GM18858 (cell line): ENCODE results near the gene MGST1.

Experiments used
- ATAC-seq: cut with Tn5 transposase; IDR thresholded peaks from one replicate; pipeline ENCODE4 v1.9.1; 2021; ENCODE audit not compliant: unreplicated experiment

MGST1 gene

DNA sequence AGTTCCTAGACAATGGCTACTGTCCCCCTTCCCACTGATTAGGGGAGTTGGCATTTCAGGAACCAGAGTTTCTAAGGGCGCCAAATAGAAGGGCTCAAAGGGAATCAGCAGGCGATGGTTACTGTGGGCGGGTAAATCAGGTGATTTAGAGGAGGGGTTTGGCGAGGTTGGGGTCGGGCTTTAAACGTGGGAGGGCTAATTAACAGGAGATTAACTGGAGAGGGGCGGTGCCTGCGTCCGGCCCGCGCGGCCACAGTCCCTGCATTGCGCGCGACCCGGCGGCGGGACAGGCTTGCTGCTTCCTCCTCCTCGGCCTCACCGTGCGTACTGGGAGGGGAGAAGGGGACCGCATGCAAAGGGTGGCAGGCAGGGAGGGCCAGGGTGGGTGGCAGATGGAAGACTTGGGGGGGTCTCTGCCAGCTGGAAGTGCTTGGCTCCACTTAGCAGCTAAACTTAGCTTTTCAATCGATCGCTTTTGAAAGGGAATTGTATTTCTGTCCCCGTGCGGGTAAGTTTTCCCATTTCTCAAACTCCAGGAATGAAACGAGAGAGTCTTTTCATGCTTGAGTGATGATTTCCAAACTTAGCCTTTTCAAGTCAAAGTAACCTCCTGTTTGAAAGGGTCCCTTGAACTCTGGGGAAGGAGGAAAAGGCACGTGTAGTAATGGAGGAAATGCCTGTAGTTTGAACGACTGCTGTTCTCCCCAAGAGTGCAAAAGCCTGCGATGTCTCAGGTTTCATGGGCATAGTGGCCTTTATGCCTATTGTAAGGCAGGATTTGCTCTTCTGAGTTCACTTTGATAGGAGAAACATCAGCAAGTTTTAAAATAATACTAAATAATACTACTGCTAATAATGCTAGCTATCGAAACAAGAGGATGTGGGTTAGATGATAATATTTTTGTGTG, at the start of gene MGST1:
Gene MGST1, plus strand, starts transcription at position 255 of the 908 bp plus-strand sequence. CDS start 6,608 bp downstream, outside the sequence.
- ATAC-seq, result no peak

DNA sequence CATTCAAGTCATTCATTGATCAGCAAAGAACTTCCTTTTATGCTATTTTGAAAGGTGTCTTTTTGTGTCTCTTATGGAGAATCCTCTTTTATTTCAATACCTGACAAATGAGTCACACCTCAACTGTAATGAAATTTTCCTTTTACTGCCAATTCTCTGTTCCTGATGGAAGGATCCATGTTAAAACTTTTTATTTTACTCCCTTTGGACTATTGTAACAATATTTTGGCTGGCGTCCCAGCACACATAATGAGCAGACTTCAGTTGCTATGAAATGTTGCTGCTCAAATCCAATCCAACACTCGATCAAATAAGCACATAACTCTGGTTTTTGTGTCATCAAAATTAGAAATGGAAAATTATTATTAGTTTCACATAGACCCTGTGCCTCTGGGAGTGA, 48.0 kb upstream of the MGST1 start:
- no peak for ATAC-seq

GRCh38 chr12:16300122-16300521, 47.3 kb upstream of the MGST1 start:
- no peak for ATAC-seq

GRCh38 chr12:16300736-16301135, 46.7 kb upstream of the MGST1 start:
- ATAC-seq, result no peak

DNA sequence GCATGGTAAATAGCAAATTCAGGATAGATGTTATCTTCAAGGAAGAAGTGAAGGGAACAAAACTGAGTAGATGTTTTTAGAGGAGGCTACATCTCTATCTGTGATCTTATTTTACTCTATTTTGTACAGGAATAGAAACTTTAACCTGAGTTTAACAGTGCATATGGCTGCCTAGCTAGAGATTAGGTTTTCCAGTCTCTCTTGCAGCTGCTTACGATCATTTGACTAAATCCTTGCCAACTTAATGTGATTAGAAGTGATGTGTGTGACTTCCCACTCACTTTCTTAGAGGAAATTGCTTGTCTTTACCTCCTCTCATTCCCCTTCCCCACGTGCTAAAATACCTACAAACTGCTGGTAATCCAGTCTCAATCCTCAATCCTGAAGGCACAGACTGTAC, 43.5 kb upstream of the MGST1 start:
- ATAC-seq, result no peak

GRCh38 chr12:16307856-16308475, 39.5 kb upstream of the MGST1 start:
- no peak for ATAC-seq

DNA sequence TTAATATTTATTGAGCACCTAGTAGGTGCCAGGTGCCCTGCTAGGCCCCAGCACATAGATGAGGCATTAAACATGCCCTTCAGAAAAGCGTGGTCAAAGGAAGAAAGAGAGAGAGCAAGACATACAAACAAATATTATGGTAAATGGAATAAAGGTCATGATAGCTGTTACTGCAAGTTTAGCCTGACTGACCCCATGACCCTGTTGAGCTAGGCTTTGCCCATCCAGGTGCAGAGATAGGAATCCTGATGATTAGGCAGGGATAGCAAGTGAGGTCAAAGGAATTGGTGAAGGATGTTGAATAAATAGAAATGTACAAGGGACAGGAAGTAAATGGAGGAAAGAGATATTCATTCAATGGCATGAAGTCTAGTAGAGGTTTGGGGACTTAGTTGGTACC, 36.5 kb upstream of the MGST1 start:
- ATAC-seq, result no peak

- no peak for ATAC-seq
Measured at GRCh38 chr12:16323010-16323409, 24.4 kb upstream of the MGST1 start.

GRCh38 chr12:16323638-16324037, 23.8 kb upstream of the MGST1 start:
- no peak for ATAC-seq

GRCh38 chr12:16324272-16324671, 23.2 kb upstream of the MGST1 start:
- ATAC-seq, result no peak

- no peak for ATAC-seq
Measured at GRCh38 chr12:16324772-16325171, 22.7 kb upstream of the MGST1 start.

DNA sequence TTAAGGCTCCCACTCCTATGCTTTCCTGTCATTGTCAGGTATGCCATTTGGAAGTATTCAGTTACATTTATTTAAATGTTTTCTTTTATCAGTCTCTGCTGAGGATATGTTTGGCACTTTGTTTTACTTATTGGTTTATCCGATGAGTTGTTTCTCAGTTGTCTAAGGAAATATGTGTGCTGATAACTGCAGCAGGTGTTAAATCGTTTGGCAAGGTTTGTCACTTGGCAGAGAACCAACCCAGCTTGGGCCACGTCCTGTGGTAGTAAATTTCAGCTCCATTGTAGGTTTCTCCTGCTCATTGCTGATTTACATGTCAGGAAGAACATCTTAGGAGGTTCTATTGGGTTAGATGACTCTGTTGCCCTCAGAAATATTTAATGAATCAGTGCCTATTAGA, 22.0 kb upstream of the MGST1 start:
- ATAC-seq, result no peak

GRCh38 chr12:16327963-16328362, 19.5 kb upstream of the MGST1 start:
- ATAC-seq, result no peak

DNA sequence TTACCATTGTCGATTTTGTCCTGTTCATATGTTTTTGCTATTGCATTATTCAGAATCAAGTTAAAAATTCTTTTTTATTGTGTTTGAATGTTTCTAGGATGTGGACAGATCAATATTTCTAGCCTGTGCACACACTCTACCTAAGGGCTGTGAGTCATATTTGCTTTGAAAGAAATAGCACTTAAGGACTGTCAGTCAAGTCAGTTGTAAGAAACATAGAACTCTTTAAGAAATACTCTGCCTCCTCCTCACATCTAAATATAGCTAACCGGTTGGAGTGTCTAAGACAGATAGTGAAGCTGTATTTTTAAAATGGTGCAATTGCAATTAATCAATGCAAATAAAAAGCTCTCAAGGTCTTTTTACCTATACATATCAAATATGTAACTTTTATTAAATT, 17.9 kb upstream of the MGST1 start:
- ATAC-seq, result no peak

GRCh38 chr12:16330560-16330959, 16.9 kb upstream of the MGST1 start:
- ATAC-seq, result no peak

DNA sequence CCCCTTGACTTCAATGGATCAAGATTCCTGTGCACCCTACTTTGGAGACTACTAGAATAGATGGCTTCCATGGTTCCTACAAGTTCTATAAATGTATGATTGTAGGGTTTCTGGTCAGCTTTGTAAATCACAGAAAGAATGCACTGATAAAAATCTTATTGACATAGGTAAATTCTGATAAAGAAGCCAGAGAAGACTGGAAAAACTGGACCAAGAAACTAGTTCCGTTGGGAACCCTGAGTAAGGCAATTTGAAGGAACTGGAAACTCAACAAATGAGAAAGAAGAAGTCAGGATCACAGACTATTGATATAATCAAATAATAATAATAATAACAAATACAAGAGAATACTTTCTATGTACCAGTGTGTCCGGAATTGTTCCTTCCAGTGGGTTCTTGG, 15.4 kb upstream of the MGST1 start:
- no peak for ATAC-seq

DNA sequence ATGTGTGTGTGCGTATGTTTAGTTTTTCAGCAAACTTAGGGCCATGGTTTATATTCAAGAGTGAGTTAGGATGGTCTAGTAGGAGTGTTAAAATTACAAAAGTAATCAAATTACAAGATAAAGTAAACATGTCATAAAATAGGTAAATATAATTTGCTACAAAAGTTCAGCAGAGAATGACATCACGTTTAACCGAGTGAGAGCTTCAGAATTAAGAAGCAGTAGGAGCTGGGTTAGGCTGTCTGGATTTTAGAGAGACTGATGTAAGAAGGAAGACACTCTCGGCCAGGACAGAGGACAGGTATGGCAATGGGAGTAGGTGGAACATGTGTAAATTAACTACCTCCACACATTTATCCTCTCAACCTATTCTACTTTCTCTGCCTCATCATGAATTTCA, 11.6 kb upstream of the MGST1 start:
- ATAC-seq, result no peak

- no peak for ATAC-seq
Measured at GRCh38 chr12:16344269-16344668, 3.2 kb upstream of the MGST1 start.

DNA sequence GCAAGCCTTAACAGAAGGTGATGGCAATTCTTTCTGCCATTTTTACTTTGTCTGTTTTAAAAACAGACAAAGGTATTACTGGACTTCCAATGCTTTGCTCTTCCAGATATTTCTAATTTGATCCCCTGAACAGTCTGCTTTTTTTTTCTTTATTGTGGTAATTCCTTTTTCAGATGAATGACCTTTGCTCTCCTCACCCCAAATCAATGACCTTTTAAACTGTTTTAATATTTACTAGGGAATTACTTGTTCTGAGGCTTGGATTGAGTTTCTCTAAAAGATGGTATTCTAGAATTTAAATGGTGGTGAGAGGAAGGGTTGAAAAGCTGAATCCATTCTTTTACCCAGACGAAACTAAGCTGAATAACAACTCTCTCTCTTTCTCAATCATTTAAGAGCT, 2.3 kb upstream of the MGST1 start:
- no peak for ATAC-seq

- ATAC-seq, result no peak
Measured at GRCh38 chr12:16346958-16347357, 487 bp upstream of the MGST1 start.

DNA sequence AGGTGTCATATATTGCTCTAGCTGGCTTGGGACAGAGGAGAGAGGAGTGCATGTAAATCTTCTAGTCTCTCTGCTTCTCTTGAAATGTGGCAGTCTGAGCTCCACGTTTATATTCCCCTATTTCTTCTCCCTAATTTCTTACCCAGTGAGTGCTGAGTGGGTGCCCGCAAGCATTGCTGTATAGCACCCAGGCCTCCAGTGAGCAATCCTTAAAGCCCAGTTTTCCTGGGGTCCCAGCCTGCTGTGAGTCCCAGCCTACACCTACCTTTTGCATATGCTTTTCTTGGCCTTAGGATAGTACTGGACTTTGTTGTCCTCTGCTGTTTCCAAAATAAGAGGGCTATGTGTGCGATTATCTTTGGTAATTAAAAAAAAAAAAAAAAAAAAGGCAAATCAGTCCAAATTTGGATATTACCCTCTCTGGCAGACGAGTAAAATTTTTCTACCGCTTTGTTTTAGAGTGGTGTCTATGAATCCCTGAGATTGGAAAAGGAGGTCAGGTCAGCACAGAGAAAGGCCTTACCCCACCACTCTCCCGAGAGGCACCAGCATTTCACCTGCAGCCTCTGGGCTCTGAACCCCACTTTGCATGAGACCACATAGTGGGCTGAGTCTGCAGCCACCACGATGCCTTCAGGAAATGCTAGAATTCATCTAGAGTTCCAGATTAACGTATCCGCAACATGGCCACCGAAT, 1.1 kb downstream of the MGST1 start:
- ATAC-seq, result no peak

GRCh38 chr12:16349131-16349460, 1.7 kb downstream of the MGST1 start:
- ATAC-seq, result no peak
